GM12873 (cell line): ENCODE results near the gene HPS6.
A peak's percentile ranks its signal among the peaks of the same experiment; 100 is the strongest.

Experiments used
- CTCF ChIP-seq: IDR thresholded peaks from 2 replicates; pipeline ENCODE4 v1.5.1; 2012; ENCODE audit warnings: low read depth, mild to moderate bottlenecking, moderate library complexity, low read length, control low read depth; ENCODE audit not compliant: insufficient read depth; ENCODE audit errors: missing control alignments

HPS6 gene

GRCh38 chr10:102065561-102066398 lies 631 bp downstream of the HPS6 start:
- TF ChIP-seq CTCF = no peak

- no peak for TF ChIP-seq CTCF
Measured at GRCh38 chr10:102066399-102067088, 1.4 kb downstream of the HPS6 start.

GRCh38 chr10:102067091-102067916 lies 2.2 kb downstream of the HPS6 start:
- no peak for TF ChIP-seq CTCF

GRCh38 chr10:102068216-102068615 lies 3.1 kb downstream of the HPS6 start:
- TF ChIP-seq CTCF = no peak

- no peak for TF ChIP-seq CTCF
Measured at GRCh38 chr10:102069071-102069470, 3.9 kb downstream of the HPS6 start.

GRCh38 chr10:102072673-102073527 lies 7.8 kb downstream of the HPS6 start:
- TF ChIP-seq CTCF = peak; percentile 98
